Gastrocnemius medialis (tissue), 4 donors: ENCODE measurements around the gene WDR64.

ENCODE experiments used
- POLR2A ChIP-seq, 2 donors: fragments of 450-650 bp; IDR thresholded peaks; one replicate each; pipeline ENCODE4 v1.6.1; 2017; ENCODE audit warnings: antibody characterized with exemption in 2 of 2, mild to moderate bottlenecking in 2 of 2, moderate library complexity in 2 of 2
- TF ChIP-seq, protein P1 (sequence below), 5 experiments: fragments of 450-650 bp in 3 of 5; fragments of 200-600 bp in 2 of 5; sonication (generic) in 2 of 5; IDR thresholded peaks in 4 of 5; conservative IDR thresholded peaks in 1 of 5; 1 replicate in 4 of 5; 2 replicates in 1 of 5; pipeline ENCODE4 v1.5.1; 2016 to 2019; ENCODE audit warnings: antibody characterized with exemption in 5 of 5, mild to moderate bottlenecking in 3 of 5, moderate library complexity in 3 of 5

DNA sequence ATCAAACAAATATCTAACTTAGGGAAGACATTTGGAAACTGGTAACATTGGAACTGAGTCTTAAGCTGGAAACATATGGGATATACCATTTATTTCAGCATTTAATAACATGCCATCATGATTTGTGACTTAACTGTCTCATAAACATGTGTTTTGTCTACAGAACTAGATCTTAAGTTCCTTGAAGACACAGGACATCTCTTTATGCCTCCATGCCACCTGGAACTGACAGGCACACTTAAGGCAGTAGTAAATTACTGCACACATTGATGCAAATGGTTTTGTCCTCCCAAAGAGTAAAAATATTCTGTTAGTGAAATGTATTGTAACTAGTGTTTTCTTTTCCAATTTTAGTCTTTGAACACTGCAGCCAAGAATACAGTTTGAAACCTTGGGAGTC is 194.3 kb downstream of the WDR64 start:
- no peak for TF ChIP-seq POLR2A (IDR thresholded peaks at IDR 0.05)
- TF ChIP-seq, protein P1, sequence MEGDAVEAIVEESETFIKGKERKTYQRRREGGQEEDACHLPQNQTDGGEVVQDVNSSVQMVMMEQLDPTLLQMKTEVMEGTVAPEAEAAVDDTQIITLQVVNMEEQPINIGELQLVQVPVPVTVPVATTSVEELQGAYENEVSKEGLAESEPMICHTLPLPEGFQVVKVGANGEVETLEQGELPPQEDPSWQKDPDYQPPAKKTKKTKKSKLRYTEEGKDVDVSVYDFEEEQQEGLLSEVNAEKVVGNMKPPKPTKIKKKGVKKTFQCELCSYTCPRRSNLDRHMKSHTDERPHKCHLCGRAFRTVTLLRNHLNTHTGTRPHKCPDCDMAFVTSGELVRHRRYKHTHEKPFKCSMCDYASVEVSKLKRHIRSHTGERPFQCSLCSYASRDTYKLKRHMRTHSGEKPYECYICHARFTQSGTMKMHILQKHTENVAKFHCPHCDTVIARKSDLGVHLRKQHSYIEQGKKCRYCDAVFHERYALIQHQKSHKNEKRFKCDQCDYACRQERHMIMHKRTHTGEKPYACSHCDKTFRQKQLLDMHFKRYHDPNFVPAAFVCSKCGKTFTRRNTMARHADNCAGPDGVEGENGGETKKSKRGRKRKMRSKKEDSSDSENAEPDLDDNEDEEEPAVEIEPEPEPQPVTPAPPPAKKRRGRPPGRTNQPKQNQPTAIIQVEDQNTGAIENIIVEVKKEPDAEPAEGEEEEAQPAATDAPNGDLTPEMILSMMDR (IDR thresholded peaks at IDR 0.05 in 4 of 5, conservative IDR thresholded peaks at IDR 0.05 in 1 of 5) = no peak
